Measurements from ENCODE around the gene EMSY.

DNA sequence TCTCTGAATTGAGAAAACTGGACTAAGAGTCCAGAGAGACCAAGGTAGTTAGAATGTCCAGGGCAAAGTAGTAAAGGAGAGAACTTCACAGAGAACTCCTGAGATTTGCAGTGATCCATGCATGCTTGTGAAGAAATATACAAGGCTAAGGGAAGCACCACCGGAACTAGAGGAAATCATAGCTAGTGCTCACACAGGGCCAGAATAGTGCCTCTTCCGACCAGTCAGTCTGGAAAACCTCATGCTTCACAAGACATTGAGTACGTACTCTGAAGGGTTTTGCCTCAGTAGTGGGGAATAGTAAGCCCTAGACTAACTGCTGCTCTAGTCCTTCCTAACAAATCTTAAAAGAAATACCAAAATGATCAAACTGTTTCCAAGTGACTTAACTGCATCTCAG lies 117.7 kb downstream of the EMSY start:
- TF ChIP-seq, protein P1, sequence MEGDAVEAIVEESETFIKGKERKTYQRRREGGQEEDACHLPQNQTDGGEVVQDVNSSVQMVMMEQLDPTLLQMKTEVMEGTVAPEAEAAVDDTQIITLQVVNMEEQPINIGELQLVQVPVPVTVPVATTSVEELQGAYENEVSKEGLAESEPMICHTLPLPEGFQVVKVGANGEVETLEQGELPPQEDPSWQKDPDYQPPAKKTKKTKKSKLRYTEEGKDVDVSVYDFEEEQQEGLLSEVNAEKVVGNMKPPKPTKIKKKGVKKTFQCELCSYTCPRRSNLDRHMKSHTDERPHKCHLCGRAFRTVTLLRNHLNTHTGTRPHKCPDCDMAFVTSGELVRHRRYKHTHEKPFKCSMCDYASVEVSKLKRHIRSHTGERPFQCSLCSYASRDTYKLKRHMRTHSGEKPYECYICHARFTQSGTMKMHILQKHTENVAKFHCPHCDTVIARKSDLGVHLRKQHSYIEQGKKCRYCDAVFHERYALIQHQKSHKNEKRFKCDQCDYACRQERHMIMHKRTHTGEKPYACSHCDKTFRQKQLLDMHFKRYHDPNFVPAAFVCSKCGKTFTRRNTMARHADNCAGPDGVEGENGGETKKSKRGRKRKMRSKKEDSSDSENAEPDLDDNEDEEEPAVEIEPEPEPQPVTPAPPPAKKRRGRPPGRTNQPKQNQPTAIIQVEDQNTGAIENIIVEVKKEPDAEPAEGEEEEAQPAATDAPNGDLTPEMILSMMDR (IDR thresholded peaks at IDR 0.05), result no peak
- no peak for TF ChIP-seq POLR2A (IDR thresholded peaks at IDR 0.05)

All from Peyer's patch (tissue), 4 donors.